HG02973 (cell line): ENCODE data around the gene HSBP1L1.
"Not testable (repeated sequence)": the region's sequence is repeated elsewhere in the genome, so short reads cannot be mapped to it uniquely, and the experiment has no call there.

Experiments
- ATAC-seq: cut with Tn5 transposase; IDR thresholded peaks from one replicate; pipeline ENCODE4 v1.9.1; 2021; ENCODE audit warnings: moderate library complexity; ENCODE audit not compliant: unreplicated experiment

The HSBP1L1 gene

GRCh38 chr18:79960161-79960801 lies 4.2 kb upstream of the HSBP1L1 start:
- ATAC-seq, result not testable (repeated sequence)

- no peak for ATAC-seq
These were observed 3.4 kb upstream of the HSBP1L1 start for GRCh38 chr18:79960921-79961526.

DNA sequence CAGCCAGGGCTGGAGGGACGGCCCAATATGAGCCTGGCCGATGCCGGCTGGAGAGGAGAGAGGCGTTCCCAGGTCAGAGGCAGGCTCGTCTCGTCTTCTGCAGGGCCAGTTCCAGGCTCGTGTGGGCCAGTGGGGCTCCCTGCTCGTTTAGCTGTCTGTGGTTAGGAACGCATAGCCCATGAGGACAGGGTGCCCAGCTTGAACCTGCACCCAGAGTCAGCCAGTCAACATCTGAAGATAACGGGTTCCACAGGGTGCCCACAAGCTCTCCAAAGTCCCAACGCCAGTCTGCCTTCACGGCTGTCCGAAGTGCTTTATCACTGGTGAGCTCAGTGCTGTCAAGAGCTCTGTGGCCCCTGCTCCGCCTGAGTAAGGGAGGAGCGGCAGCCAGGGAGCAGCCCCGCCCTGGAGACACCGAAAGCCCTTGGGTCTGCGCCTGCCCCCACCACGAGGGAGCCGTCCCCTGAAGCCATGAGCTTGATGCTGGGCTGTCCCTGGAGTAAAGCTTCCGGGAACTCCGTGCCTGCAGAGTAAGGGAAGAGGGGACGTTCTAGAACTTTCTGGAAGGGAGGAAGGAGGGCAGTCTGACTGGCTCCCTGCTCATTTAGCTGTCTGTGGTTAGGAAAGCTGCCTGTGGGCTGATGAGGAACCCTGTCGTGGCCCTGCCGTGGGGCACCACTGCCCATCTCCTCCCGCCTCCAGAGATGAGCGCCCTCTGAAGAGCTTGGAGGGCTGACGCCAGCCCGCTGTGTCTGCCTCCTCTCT lies 2.7 kb upstream of the HSBP1L1 start:
- ATAC-seq, result no peak

GRCh38 chr18:79962311-79962710 lies 2.1 kb upstream of the HSBP1L1 start:
- no peak for ATAC-seq

DNA sequence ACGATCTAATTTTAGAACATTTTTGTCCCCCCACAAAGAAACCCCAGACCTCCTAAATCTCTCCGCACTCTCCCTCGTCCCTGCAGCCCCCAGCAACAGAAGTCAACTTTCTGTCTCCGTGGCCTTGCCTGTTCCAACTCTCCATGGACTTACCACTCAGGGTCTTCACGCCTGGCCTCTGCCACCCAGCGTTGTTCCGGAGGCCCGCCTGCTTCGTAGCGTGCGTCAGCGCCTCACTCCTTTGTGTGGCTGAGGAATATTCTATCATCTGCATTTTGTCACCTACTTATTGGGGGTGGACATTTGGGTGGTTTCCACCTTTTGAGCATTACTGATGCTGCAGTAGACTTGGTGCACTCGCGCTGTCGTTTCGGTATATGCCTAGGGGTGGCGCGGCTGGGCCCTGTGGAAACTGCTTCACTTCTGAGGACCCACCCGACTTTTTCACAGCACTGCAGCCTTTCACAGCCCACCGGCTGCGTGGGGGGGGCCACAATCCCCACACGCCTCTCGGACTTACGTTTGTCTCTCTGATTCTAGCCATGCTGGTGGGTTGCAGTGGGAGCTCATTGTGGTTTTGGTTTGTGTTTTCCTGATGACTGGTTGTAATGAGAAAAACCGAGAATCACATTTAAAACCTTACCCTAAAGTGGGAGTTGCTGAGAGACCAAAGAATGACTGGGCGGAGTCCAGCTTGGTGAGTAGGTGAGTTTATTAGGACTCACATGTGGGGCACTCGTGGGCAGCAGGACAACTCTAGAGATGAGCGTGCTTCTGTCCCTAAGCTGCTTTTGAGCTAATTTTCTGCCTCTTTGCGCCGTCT lies 1.4 kb upstream of the HSBP1L1 start:
- peak; percentile 37 for ATAC-seq

DNA sequence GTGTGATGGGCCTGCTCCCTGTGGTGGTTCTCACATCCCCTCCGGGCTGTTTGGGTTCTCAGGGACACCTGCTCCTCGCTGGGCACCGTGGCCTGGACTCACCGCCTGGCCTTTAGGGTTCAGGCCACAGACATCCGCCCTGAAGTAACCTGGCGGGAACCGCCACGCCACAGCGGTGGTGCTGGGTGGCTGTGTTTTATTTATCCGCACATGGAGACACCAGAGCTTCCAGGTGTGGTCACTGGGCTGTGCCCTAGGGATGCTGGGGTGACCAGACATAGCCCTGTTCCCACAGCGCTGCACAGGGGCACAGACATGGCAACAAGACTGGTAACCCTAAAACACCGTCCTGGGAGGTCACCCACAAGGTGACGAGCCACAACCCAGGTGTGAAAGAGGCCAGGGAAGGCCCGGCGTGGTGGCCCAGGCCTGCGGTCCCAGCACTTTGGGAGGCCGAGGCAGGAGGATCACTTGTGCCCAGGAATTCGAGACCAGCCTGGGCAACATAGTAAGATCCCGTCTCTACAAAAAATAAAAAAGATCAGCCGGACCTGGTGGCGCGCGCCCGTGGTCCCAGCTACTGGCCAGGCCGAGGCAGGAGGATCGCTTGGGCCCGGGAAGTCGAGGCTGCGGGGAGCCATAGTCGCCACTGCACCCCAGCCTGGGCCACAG lies 649 bp upstream of the HSBP1L1 start:
- ATAC-seq, result no peak

DNA sequence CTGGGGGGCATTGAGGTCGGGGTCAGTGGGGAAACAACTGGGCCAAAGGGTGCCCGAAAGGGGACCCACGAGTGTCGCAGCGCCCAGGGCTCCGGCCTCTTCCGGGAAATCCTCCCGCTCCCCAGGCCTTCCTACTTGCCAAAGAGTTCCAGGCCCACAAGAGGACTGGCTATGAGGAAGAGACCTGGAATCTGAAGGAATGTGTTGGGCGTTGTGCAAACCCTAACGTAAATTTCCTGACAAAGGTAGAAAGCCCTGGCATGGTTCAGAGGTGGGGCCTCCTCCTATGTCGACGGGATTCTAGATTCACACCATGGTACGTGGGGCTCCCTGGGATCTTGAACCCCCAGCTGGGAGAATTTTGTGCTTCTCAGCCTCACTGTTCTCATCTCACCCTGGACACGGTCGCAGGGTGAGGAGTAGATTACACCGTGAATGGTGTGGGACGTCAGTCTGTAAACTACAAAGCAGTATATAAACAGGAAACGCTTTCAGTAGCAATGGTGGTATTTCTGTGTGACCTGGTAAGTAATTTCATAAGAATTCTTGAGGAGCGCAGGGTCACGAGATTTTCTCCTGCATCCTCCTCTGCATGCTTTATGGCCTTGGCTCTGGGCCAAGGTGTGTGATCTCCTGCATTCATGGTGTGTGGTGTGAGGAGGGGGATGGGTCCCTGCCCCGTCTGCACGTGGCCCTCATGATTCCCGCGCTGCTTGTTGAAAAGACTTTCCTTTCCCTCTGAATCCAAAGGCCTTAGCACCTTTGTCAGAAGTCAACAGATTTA lies 868 bp downstream of the HSBP1L1 start:
- no peak for ATAC-seq

GRCh38 chr18:79970419-79971133 lies 6.1 kb downstream of the HSBP1L1 start:
- ATAC-seq, result no peak

DNA sequence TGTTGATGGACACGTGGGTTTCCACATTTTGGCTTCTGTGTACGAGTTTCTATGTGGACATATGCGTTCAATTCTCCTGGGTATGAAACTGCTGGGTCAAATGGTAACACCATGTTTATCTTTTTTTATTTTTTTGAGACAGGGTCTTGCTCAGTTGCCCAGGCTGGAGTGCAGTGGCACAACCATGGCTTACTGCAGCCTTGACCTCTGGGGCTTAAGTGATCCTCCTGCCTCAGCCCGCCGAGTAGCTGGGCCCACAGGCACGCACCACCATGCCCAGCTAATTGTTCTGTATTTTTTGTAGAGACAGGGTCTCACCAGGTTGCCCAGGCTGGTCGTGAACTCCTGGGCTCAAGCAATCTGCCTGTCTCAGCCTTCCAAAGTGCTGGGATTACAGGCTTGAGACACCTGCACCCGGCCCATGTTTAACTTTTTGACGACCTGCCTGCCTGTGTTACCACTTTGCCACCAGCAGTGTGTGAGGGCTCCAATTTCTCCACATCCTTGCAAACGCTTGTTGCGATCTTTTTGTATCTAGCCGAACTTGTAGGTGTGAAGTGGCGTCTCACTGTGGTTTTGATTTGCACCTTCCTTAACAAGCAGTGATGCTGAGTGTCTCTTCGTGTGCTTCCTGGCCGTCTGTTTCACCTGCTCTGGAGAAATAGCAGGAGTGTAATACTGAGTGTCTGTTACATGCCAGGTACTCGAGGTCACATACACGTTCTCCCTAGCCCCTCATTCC lies 6.9 kb downstream of the HSBP1L1 start:
- ATAC-seq, result no peak

DNA sequence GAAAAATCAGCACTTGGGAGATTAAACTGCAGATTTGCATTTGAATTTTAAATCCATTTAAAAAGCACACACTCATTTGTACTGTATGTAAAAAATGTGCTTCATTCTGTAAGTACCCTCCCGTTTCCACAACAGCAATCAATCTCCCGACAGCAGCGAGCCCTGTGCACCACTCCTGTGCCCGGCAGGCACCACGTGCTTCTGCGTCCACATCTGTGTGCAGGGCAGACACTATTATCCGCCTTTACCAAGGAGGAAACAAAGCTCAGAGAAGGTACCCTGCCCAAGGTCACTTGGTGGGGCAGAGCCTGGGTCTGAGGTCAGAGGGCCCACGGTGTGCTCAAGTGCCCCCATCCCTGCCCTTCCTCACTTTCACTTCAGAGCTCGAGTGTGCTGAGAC lies 7.5 kb downstream of the HSBP1L1 start:
- no peak for ATAC-seq

- no peak for ATAC-seq
These were observed 8.3 kb downstream of the HSBP1L1 start for GRCh38 chr18:79972720-79973119.

DNA sequence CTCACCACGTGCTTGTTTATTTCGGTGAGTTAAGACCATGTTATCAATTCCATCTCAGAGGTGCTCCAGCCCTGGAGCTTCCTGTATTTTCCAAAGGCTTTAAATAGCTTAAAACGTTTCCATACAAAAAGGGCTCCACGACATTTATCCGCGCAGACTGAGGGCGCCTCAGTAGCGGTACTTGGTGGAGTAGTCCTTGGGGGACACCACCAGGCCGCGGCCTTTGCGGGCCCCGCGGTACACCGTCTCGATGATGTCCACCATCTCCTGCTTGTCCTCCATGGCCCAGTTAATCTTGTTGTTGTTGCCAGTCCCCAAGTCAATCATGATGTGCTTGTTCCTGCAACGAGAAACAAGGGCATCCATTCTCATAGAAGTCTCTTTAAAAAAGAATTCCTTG lies 9.1 kb downstream of the HSBP1L1 start:
- ATAC-seq, result no peak

DNA sequence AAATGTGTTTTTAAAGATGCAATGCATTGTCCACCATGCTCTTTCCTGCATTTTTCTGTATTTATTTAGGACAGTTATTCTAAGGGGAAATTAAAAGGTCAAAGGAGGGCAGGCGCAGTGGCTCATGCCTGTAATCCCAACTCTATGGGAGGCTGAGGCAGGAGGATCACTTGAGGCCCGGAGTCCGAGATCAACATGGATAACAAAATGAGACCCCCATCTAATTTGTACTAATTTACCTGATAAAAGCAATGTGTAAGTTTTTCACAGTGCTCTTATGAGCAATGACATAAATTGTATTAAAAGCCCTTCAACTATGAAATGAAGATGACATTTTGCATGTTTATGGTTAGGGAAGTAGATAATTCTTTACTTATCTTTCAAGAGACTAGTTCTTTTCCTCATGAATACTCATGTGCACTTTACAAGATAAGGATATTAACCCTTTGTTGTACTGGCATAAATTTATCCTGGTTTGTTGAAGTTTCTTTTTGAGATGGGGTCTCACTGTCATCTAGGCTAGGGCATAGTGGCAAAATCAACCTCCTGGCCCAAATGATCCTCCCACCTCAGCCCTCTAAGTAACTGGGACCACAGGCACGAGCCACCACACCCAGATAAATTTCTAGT lies 9.7 kb downstream of the HSBP1L1 start:
- no peak for ATAC-seq

GRCh38 chr18:79975043-79975442 lies 10.6 kb downstream of the HSBP1L1 start:
- ATAC-seq, result no peak

GRCh38 chr18:79975985-79976680 lies 11.7 kb downstream of the HSBP1L1 start:
- ATAC-seq, result no peak

- no peak for ATAC-seq
These were observed 15.4 kb downstream of the HSBP1L1 start for GRCh38 chr18:79979843-79980242.

DNA sequence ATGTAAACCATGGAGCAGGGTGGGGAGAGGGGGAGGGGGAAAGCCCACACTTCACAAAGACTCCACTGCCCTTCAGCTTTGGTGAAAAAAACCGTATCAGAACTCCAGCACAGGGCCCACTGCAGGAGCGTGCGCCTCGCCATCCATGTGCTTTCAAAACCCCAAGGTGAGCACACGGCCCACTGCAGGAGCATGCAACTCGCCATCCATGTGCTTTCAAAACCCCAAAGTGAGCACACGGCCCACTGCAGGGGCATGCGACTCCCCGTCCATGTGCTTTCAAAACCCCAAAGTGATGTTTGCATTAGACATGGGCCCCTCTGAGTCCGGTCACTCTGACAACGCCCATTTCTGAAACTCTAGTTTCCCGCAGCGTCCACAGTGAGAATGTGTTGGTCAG lies 16.1 kb downstream of the HSBP1L1 start:
- no peak for ATAC-seq

- ATAC-seq, result no peak
These were observed 18.3 kb downstream of the HSBP1L1 start for GRCh38 chr18:79982736-79983135.
